ENCODE measurements around the gene MRPL12.

The MRPL12 gene

DNA sequence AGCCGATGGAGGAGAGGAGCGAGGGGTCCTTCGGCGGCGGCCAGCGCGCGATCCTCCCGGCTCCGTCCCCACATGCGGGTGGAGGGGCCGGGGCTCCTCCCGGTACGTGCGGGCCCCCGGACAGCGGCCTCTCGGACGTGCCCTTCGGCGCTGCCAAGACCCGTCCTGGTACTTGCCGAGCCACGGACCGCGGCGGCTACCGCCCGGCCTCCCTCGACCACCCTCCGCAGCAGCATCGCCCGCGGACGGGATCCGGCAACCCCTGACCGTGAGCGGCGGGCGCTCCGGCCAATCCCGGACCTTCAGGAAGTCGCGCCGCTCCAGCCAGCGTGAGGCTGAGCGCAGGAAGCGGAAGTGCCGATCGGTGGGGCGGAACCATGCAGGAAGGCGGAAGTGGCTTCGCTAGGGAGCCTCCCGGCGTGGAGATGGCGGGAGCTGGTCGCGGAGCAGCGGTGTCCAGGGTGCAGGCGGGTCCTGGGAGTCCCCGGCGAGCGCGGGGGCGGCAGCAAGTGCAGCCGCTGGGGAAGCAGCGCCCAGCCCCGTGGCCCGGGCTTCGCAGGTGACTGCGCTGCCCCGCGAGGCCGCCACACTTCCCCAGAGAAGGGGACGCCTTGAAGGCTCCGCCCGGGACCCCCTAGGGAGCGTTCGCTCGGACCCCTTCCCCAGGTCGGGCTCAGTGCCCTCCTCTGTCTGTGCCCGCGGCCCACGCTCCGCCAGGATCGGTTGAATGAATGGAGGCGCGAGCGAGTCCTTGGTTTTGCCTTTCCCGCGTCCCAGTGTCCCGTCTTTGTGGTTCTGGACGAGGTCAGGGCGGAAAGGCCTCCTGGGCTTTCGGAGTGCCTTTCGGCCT is 36.6 kb upstream of the MRPL12 start, which contains the start of the genes CCDC137 and OXLD1 (continued):
- 0 out of 2 replicates have a peak, but pooled peaks have one; percentile 18 for TF ChIP-seq ZFP69B (tag by site-specific recombination; IDR thresholded peaks at IDR 0.05)
- peak; percentile 56 for TF ChIP-seq EGR2 (tag by site-specific recombination; IDR thresholded peaks at IDR 0.05; ENCODE audit: low read depth)
- TF ChIP-seq YY1 (tag by site-specific recombination; IDR thresholded peaks at IDR 0.05), result peak; percentile 91; the same call in 1 of the 2 replicates
- no peak for TF ChIP-seq ZBTB21 (tag by site-specific recombination; IDR thresholded peaks at IDR 0.05)
- TF ChIP-seq BCL11A (tag by site-specific recombination; IDR thresholded peaks at IDR 0.05; ENCODE audit: low read depth), result no peak
- peak; percentile 75 for TF ChIP-seq GLIS1 (tag by site-specific recombination; IDR thresholded peaks at IDR 0.05)
- TF ChIP-seq IKZF3 (tag by site-specific recombination; IDR thresholded peaks at IDR 0.05), result 0 out of 2 replicates have a peak, but pooled peaks have one; percentile 47
- TF ChIP-seq ZNF169 (tag by site-specific recombination; IDR thresholded peaks at IDR 0.05), result 0 out of 2 replicates have a peak, but pooled peaks have one; percentile 20
- TF ChIP-seq CTCF (tag by site-specific recombination; IDR thresholded peaks at IDR 0.05), result no peak
- TF ChIP-seq KLF1 (tag by site-specific recombination; IDR thresholded peaks at IDR 0.05), result 0 out of 2 replicates have a peak, but pooled peaks have one; percentile 4
- peak; percentile 97 for TF ChIP-seq ZBTB20 (tag by site-specific recombination; IDR thresholded peaks at IDR 0.05)
- peak; percentile 58 for TF ChIP-seq ZNF366 (tag by site-specific recombination; conservative IDR thresholded peaks at IDR 0.05)
- no peak for TF ChIP-seq ZNF223 (tag by site-specific recombination; IDR thresholded peaks at IDR 0.05)
- TF ChIP-seq ZNF777 (tag by site-specific recombination; IDR thresholded peaks at IDR 0.05; ENCODE audit: borderline replicate concordance), result no peak
- TF ChIP-seq ZNF311 (tag by site-specific recombination; IDR thresholded peaks at IDR 0.05; ENCODE audit: borderline replicate concordance), result no peak
- TF ChIP-seq SP2 (tag by site-specific recombination; IDR thresholded peaks at IDR 0.05), result peak; percentile 99
- TF ChIP-seq ZNF404 (tag by site-specific recombination; IDR thresholded peaks at IDR 0.05), result no peak
- TF ChIP-seq ZNF114 (tag by site-specific recombination; IDR thresholded peaks at IDR 0.05), result no peak
- peak; percentile 69; the same call in 1 of the 2 replicates for TF ChIP-seq ZNF76 (tag by site-specific recombination; IDR thresholded peaks at IDR 0.05; ENCODE audit: borderline replicate concordance, low read depth)
- peak; percentile 82; the same call in 1 of the 2 replicates for TF ChIP-seq BCL11B (tag by site-specific recombination; IDR thresholded peaks at IDR 0.05; ENCODE audit: low read depth)
- peak; percentile 28 for TF ChIP-seq ZBTB17 (tag by site-specific recombination; IDR thresholded peaks at IDR 0.05)
- TF ChIP-seq, protein P1, sequence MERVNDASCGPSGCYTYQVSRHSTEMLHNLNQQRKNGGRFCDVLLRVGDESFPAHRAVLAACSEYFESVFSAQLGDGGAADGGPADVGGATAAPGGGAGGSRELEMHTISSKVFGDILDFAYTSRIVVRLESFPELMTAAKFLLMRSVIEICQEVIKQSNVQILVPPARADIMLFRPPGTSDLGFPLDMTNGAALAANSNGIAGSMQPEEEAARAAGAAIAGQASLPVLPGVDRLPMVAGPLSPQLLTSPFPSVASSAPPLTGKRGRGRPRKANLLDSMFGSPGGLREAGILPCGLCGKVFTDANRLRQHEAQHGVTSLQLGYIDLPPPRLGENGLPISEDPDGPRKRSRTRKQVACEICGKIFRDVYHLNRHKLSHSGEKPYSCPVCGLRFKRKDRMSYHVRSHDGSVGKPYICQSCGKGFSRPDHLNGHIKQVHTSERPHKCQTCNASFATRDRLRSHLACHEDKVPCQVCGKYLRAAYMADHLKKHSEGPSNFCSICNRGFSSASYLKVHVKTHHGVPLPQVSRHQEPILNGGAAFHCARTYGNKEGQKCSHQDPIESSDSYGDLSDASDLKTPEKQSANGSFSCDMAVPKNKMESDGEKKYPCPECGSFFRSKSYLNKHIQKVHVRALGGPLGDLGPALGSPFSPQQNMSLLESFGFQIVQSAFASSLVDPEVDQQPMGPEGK (tag by site-specific recombination; IDR thresholded peaks at IDR 0.05), result peak; percentile 63
- peak; percentile 69 for TF ChIP-seq ZFHX2 (tag by site-specific recombination; conservative IDR thresholded peaks at IDR 0.05)
- peak; percentile 46; the same call in 1 of the 2 replicates for TF ChIP-seq ZNF324 (tag by site-specific recombination; IDR thresholded peaks at IDR 0.05)
- TF ChIP-seq, protein P2, sequence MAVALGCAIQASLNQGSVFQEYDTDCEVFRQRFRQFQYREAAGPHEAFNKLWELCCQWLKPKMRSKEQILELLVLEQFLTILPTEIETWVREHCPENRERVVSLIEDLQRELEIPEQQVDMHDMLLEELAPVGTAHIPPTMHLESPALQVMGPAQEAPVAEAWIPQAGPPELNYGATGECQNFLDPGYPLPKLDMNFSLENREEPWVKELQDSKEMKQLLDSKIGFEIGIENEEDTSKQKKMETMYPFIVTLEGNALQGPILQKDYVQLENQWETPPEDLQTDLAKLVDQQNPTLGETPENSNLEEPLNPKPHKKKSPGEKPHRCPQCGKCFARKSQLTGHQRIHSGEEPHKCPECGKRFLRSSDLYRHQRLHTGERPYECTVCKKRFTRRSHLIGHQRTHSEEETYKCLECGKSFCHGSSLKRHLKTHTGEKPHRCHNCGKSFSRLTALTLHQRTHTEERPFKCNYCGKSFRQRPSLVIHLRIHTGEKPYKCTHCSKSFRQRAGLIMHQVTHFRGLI (tag by site-specific recombination; IDR thresholded peaks at IDR 0.05), result no peak
- peak; percentile 49; the same call in 1 of the 2 replicates for TF ChIP-seq ZBTB8A (tag by site-specific recombination; IDR thresholded peaks at IDR 0.05)
- 0 out of 2 replicates have a peak, but pooled peaks have one; percentile 36 for TF ChIP-seq ZEB2 (tag by site-specific recombination; IDR thresholded peaks at IDR 0.05)
- 0 out of 2 replicates have a peak, but pooled peaks have one; percentile 62 for TF ChIP-seq ZNF785 (tag by site-specific recombination; IDR thresholded peaks at IDR 0.05)
- 0 out of 2 replicates have a peak, but pooled peaks have one; percentile 28 for TF ChIP-seq SP7 (tag by site-specific recombination; IDR thresholded peaks at IDR 0.05)
- no peak for TF ChIP-seq ZNF621 (tag by site-specific recombination; IDR thresholded peaks at IDR 0.05)
- TF ChIP-seq AEBP2 (tag by site-specific recombination; IDR thresholded peaks at IDR 0.05; ENCODE audit: borderline replicate concordance), result no peak
- no peak for TF ChIP-seq ZNF707 (tag by site-specific recombination; IDR thresholded peaks at IDR 0.05)
- peak; percentile 40; the same call in 1 of the 2 replicates for TF ChIP-seq ZNF10 (tag by site-specific recombination; IDR thresholded peaks at IDR 0.05)
- no peak; the same call in 1 of the 2 replicates for TF ChIP-seq WT1 (tag by site-specific recombination; IDR thresholded peaks at IDR 0.05)
- no peak for TF ChIP-seq ZNF221 (tag by site-specific recombination; IDR thresholded peaks at IDR 0.05; ENCODE audit: borderline replicate concordance)

Measured in HEK293 (cell line).